Type B pancreatic cell (in vitro differentiated cells): Measurements from ENCODE around the gene PHACTR2. TPM values are rescaled to one million over a fixed set of nuclear protein-coding genes. Genes with fewer than 3 reads are reported as not detected.

ENCODE experiments used
- DNase-seq: peaks from one replicate; pipeline ENCODE4 v3.0.0; 2021; ENCODE audit warnings: mixed read lengths; ENCODE audit not compliant: unreplicated experiment; ENCODE audit errors: extremely low spot score
- H3K27ac Mint-ChIP-seq: 2 replicates; pipeline ENCODE4 v1.8.0; 2021; ENCODE audit warnings: mild to moderate bottlenecking, mixed read lengths
- H3K27me3 Mint-ChIP-seq: 2 replicates; pipeline ENCODE4 v1.8.0; 2021; ENCODE audit warnings: mixed read lengths
- H3K36me3 Mint-ChIP-seq: 2 replicates; pipeline ENCODE4 v1.8.0; 2021; ENCODE audit warnings: mixed read lengths
- H3K4me1 Mint-ChIP-seq: one replicate; pipeline ENCODE4 v1.8.0; 2021; ENCODE audit warnings: mixed read lengths; ENCODE audit not compliant: unreplicated experiment
- H3K4me3 Mint-ChIP-seq: 2 replicates; pipeline ENCODE4 v1.8.0; 2021; ENCODE audit warnings: mild to moderate bottlenecking, mixed read lengths
- H3K9me3 Mint-ChIP-seq: 2 replicates; pipeline ENCODE4 v1.8.0; 2021; ENCODE audit warnings: mixed read lengths
- CTCF ChIP-seq: fragments of 200-600 bp; sonication (generic); conservative IDR thresholded peaks from 2 replicates; pipeline ENCODE4 v1.5.0; 2021; ENCODE audit warnings: antibody characterized with exemption, mild to moderate bottlenecking
- total RNA-seq: library from RNA; stranded (reverse); gene quantifications from 2 replicates; pipeline ENCODE4 v1.2.1, GENCODE V29; 2021; ENCODE audit warnings: low replicate concordance

Gene PHACTR2
- total RNA-seq, 1 donor from 2014 or later, result 59.2 TPM

GRCh38 chr6:143740213-143740612 lies 62.4 kb downstream of the PHACTR2 start:
- Mint-ChIP-seq H3K36me3 (peaks cover 8% of the 10 kb centered on the region), H3K9me3 (no peaks in the 10 kb centered on the region), H3K4me3 (no peak overlapping the region), H3K4me1 (peaks cover 25% of the 10 kb centered on the region), H3K27me3 (no peaks in the 10 kb centered on the region), H3K27ac (no peak overlapping the region)
- TF ChIP-seq CTCF, result no peak
- DNase-seq, result no peak

DNA sequence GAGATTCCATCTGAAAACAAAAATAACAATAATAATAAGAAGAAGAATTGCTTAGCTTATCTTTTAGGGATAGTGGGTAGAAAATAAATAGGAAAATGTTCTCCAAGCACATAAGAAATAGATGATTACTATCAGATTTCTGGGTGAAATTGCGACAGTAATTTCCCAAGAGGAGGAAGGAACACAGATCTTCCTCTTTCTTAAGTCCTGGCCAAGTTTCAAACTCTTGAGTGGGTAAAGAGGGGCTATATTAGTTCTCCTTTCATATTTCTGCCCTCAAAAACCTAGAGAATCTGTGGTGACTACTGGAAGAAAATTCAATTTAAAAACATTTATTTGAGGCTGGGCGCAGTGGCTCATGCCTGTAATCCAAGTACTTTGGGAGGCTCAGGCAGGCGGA lies 63.7 kb downstream of the PHACTR2 start:
- no peak overlapping the region for H3K4me3 Mint-ChIP-seq
- H3K36me3 Mint-ChIP-seq, result peaks cover 8% of the 10 kb centered on the region
- H3K9me3 Mint-ChIP-seq, result no peaks in the 10 kb centered on the region
- H3K27me3 Mint-ChIP-seq, result no peaks in the 10 kb centered on the region
- H3K27ac Mint-ChIP-seq, result no peak overlapping the region
- no peak for DNase-seq
- H3K4me1 Mint-ChIP-seq, result peaks cover 35% of the 10 kb centered on the region
- TF ChIP-seq CTCF, result no peak

DNA sequence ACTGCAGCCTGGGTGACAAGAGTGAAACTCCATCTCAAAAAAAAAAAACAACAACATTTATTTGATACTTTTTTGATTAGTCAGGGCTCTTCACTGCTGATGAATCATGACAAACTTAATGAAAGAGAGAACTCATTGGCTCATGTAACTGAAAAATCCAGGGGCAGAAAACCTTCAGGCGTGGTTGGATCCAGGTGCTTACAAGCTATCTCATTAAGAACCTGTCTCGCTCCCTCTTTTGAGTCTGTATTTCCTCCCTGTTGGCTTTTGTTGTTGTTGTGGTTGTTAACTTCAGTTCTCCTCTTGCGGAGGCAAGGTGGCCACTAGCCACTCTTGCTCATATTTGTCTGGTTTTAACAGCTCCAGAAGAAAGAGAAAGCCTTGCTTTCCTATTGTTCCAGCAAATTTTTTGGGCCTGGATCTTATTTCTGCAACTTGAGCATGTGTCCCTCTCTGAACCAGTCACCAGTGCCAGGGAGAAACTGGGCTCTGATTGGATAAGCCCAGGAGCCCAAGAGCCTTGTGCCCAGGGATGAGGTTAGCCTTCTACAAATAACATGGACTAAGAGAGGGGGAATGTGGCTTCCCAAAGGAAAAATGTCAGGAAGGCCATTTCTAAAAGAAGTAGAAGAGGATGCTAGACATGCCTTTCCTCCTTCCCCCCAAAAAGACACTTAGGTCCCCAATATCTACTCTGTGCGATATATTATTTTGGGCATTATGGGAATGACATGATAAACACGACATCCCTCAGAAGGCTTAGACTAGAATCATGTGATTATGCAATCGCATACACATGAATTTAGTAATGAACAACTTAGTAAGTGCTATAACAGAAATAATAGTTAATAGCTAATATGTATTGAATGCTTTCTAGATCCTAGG lies 64.5 kb downstream of the PHACTR2 start:
- no peaks in the 10 kb centered on the region for H3K27me3 Mint-ChIP-seq
- DNase-seq, result no peak
- H3K36me3 Mint-ChIP-seq, result peaks cover 8% of the 10 kb centered on the region
- TF ChIP-seq CTCF, result no peak
- no peaks in the 10 kb centered on the region for H3K9me3 Mint-ChIP-seq
- H3K27ac Mint-ChIP-seq, result peak overlapping the region; percentile 94
- H3K4me1 Mint-ChIP-seq, result peaks cover 40% of the 10 kb centered on the region
- no peak overlapping the region for H3K4me3 Mint-ChIP-seq

- TF ChIP-seq CTCF, result no peak
- Mint-ChIP-seq H3K36me3 (peaks cover 4% of the 10 kb centered on the region), H3K4me1 (peaks cover 45% of the 10 kb centered on the region), H3K9me3 (no peaks in the 10 kb centered on the region), H3K27ac (peak overlapping the region; percentile 94), H3K4me3 (peak overlapping the region; percentile 56), H3K27me3 (no peaks in the 10 kb centered on the region)
- DNase-seq, result no peak
These were observed 65.1 kb downstream of the PHACTR2 start for GRCh38 chr6:143742955-143743255.

GRCh38 chr6:143743301-143744166 lies 65.8 kb downstream of the PHACTR2 start:
- peak overlapping the region; percentile 94 for H3K27ac Mint-ChIP-seq
- TF ChIP-seq CTCF, result no peak
- H3K4me3 Mint-ChIP-seq, result peak overlapping the region; percentile 56
- H3K27me3 Mint-ChIP-seq, result no peaks in the 10 kb centered on the region
- H3K36me3 Mint-ChIP-seq, result peaks cover 4% of the 10 kb centered on the region
- H3K4me1 Mint-ChIP-seq, result peaks cover 47% of the 10 kb centered on the region
- no peaks in the 10 kb centered on the region for H3K9me3 Mint-ChIP-seq
- no peak for DNase-seq
